NT2/D1 (cell line): ENCODE results near the gene ADSS1.

ENCODE experiments used
- DNase-seq: peaks from one replicate; pipeline ENCODE4 v3.0.0-alpha.2; 2011; ENCODE audit warnings: low read depth, low spot score
- H3K27me3 ChIP-seq: 2 replicates; pipeline ENCODE4 v1.6.0; 2011; ENCODE audit warnings: mild to moderate bottlenecking; ENCODE audit not compliant: insufficient read length, insufficient read depth
- H3K36me3 ChIP-seq: 2 replicates; pipeline ENCODE4 v1.6.1; 2011; ENCODE audit warnings: mild to moderate bottlenecking, low read length, mixed read lengths; ENCODE audit not compliant: insufficient read depth, insufficient read length
- H3K4me1 ChIP-seq: 2 replicates; pipeline ENCODE4 v1.5.1; 2011; ENCODE audit not compliant: insufficient read depth, insufficient read length
- H3K4me3 ChIP-seq: 2 replicates; pipeline ENCODE4 v1.5.1; 2011; ENCODE audit warnings: low read depth; ENCODE audit not compliant: insufficient read length
- H3K9ac ChIP-seq: 2 replicates; pipeline ENCODE4 v1.6.0; 2011; ENCODE audit warnings: low read depth; ENCODE audit not compliant: insufficient read length
- H3K9me3 ChIP-seq: 2 replicates; pipeline ENCODE4 v1.5.1; 2011; ENCODE audit warnings: mild to moderate bottlenecking, low read length; ENCODE audit not compliant: insufficient read depth
- SUZ12 ChIP-seq: IDR thresholded peaks from 2 replicates; pipeline ENCODE4 v1.6.1; 2011; ENCODE audit not compliant: insufficient read length, insufficient read depth; ENCODE audit errors: extremely low read depth
- YY1 ChIP-seq: IDR thresholded peaks from 2 replicates; pipeline ENCODE4 v1.6.1; 2011; ENCODE audit not compliant: insufficient read length, insufficient read depth
- ZNF274 ChIP-seq: IDR thresholded peaks from 2 replicates; pipeline ENCODE4 v1.6.1; 2011; ENCODE audit warnings: mild to moderate bottlenecking, low read depth, low read length

ADSS1 gene

DNA sequence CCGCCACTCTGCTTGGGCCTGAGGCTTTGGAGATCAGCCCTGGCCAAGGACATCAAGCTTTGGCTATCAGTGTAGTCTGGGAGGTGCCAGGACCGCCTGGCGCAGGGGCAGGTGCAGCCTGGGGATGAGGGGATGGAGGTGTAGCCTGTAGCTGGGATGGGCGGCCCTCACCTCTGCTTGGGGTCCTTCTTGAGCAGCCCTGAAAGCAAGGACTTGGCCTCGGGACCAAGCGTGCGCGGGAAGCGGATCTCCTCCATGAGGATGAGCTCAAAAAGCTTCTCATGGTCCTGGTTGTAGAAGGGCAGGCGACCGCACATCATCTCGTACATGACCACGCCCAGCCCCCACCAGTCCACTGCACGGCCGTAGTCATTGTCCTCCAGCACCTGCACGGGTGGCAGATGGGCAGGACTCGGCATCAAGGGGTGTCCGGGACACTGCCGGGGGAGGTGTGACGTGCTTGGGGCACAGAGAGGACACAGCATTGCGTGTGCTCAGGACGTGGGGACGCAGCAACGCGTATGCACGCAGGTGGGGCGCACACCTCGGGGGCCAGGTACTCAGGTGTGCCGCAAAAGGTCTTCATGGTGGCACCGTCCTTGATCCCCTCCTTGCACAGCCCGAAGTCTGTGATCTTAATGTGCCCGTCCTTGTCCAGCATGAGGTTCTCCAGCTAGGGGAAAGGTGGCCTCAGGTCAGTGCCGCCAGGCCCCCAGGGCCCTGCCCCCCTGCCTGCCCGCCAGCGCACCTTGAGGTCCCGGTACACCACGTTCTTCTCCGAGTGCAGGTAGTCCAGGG lies 48.9 kb downstream of the ADSS1 start:
- H3K4me3 ChIP-seq = no peak overlapping the region
- H3K27me3 ChIP-seq = no peaks in the 10 kb centered on the region
- H3K9me3 ChIP-seq = peaks cover 19% of the 10 kb centered on the region; the same call in 1 of the 2 replicates
- peaks cover 5% of the 10 kb centered on the region for H3K4me1 ChIP-seq
- no peak for DNase-seq
- no peak overlapping the region for H3K9ac ChIP-seq
- TF ChIP-seq ZNF274 (no peak), YY1 (no peak), SUZ12 (no peak)
- peaks cover 82% of the 10 kb centered on the region for H3K36me3 ChIP-seq

DNA sequence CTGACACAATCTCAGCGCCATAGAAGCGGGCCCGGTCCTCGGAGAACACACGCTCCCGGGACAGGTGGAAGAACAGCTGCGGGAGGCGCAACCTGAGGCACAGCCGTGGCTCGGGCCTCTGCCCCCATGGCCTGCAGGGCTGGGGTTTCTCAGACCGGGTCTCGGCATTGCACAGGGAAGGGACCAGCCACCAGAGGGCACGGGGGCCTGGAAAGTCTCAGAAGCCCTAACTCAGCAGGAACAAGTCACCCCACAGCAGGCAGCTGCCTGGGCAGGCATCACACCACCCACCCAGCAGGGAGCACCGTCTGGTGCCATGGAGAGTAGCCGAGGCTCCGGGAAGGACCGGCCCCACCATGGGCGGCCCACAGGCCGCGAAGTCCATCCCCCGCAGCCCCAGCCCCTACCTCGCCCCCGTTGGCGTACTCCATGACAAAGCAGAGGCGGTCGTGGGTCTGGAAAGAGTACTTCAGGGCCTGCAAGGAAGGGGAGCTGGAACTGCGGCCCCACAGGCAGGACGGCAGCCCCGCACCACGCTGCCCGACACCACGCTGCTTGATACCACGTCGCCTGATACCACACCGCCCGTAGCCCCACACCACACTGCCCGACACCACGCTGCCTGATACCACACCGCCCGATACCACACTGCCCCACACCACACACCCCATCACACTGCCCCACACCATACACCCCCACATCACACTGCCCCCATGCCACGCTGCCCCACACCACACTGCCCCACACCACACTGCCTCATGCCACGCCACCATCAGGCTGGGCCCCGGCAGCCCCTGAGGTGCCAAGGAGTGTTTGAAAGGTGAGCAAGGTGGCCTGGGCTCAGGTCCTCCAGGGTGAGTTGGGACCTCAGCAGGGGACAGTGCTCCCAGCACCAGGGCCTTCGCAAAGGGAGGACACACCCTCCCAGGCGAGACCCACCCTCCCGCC lies 49.8 kb downstream of the ADSS1 start:
- H3K9ac ChIP-seq = no peak overlapping the region
- H3K36me3 ChIP-seq = peaks cover 85% of the 10 kb centered on the region
- H3K4me1 ChIP-seq = peaks cover 9% of the 10 kb centered on the region
- TF ChIP-seq ZNF274 = no peak
- no peak for TF ChIP-seq SUZ12
- no peak for TF ChIP-seq YY1
- no peak for DNase-seq
- no peaks in the 10 kb centered on the region for H3K27me3 ChIP-seq
- H3K4me3 ChIP-seq = no peak overlapping the region
- H3K9me3 ChIP-seq = peaks cover 19% of the 10 kb centered on the region; the same call in 1 of the 2 replicates

DNA sequence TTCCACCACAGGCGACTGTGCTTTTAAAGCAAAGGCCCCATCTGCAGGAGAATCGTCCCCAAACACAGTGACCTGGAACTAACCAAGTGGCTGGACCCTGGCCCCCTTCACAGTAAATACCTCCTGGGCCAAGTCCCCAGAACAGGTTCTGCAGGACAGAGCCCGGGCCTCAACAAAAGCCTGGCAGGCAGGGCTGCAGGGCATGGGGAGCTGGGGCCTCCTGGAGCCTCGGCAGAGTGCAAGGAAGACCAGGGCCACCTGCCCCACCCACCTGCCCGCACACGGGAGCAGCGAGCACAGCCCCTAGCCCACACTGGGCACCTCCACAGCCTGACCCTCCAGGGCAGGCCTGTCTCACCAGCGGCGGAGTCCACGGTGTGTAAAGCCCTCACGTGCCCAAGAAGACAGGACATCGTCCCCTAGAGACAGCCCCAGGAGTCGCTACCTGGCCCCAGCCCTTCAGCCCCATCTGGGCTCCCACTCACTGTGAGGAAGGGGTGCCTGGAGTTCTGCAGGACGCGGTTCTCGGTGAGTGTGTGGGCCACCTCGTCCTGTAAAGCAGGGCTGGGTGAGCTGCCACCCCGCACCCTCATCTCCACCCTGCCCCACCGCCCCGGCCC lies 50.5 kb downstream of the ADSS1 start:
- H3K27me3 ChIP-seq = no peaks in the 10 kb centered on the region
- H3K36me3 ChIP-seq = peaks cover 86% of the 10 kb centered on the region
- TF ChIP-seq YY1 (no peak), SUZ12 (no peak), ZNF274 (no peak)
- peaks cover 19% of the 10 kb centered on the region; the same call in 1 of the 2 replicates for H3K9me3 ChIP-seq
- H3K4me3 ChIP-seq = no peak overlapping the region
- H3K9ac ChIP-seq = no peak overlapping the region
- H3K4me1 ChIP-seq = peaks cover 7% of the 10 kb centered on the region
- no peak for DNase-seq

DNA sequence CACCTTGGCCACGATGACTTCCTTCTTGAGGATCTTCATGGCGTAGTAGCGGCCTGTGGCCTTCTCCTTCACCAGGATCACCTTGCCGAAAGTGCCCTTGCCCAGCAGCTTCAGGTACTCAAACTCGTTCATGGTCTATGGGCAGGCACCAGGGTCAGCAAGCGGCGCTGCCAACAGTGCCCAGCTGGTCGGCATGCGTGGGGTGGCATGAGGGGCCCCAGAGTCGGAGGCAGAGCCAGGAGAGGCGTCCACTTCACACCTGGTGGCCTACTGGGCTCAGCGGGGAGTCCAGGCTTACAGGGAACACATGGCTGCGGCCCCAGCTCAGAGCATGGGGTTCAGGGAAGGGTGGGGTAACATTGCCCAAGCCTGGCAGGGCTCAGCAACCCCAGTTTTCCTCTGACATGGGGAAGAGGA lies 51.1 kb downstream of the ADSS1 start:
- Histone ChIP-seq H3K4me1 (peaks cover 7% of the 10 kb centered on the region), H3K9me3 (peaks cover 19% of the 10 kb centered on the region; the same call in 1 of the 2 replicates), H3K9ac (no peak overlapping the region), H3K27me3 (no peaks in the 10 kb centered on the region), H3K4me3 (no peak overlapping the region), H3K36me3 (peaks cover 86% of the 10 kb centered on the region)
- DNase-seq = no peak
- TF ChIP-seq ZNF274 = no peak
- TF ChIP-seq YY1 = no peak
- TF ChIP-seq SUZ12 = no peak

DNA sequence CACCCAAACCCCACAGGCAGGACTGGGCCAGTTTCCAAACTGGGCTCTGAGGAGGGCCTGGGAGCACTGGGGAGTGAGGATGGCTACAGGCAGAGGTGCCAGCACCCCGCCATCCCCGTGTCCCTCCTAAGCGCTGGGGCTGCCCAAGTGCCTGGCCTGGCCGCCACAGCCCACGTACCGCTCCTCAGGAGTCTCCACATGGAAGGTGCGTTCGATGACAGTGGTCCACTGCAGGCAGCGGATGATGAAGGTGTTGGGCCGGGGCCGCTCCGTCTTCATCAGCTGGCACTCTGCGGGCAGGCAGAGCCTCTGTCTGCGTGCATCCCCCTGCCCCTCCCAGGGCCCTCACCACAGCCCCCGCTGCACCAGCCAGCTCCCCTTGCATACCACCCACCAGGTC lies 52.5 kb downstream of the ADSS1 start:
- no peak for DNase-seq
- Histone ChIP-seq H3K36me3 (peaks cover 80% of the 10 kb centered on the region), H3K27me3 (no peaks in the 10 kb centered on the region), H3K9me3 (peaks cover 9% of the 10 kb centered on the region; the same call in 1 of the 2 replicates), H3K4me1 (peaks cover 4% of the 10 kb centered on the region), H3K4me3 (no peak overlapping the region), H3K9ac (no peak overlapping the region)
- TF ChIP-seq YY1 = no peak
- TF ChIP-seq ZNF274 = no peak
- TF ChIP-seq SUZ12 = no peak

DNA sequence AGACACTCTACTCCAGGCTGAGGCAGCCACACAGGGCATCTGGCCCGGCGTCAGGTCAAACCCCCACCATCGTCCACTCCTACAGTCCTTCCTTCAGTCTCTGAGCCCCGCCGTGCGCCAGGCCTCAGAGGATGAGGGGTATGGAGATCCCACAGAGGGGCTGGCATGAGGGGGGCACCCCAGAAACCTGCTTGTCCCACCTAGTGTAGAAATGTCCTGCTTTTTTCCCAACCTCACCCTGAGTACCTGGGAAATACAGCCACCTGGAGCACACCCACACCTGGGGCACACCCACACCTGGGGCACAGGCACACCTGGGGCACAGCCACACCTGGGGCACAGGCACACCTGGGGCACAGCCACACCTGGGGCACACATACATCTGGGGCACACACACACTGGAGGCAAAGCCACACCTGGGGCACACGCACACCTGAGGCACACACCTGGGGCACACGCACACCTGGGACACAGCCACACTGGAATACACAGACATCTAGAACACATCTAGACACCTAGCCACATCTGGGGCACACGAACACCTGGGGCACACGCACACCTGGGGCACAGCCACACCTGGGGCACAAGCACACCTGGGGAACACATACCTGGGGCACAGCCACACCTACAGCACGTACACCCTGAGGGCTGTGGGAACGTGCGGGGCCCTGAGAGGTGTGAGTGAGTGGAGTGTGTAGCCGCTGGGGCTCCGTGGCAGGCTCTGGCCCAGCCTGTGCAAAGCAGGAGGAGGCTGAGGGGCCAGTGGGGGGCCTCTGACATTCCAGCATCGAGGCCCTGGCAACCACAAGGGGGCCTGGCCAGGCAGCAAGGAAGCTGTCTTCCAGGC lies 53.2 kb downstream of the ADSS1 start:
- H3K9me3 ChIP-seq = peaks cover 2% of the 10 kb centered on the region; the same call in 1 of the 2 replicates
- no peak overlapping the region for H3K4me3 ChIP-seq
- no peak for TF ChIP-seq ZNF274
- TF ChIP-seq SUZ12 = no peak
- no peak for TF ChIP-seq YY1
- H3K36me3 ChIP-seq = peaks cover 77% of the 10 kb centered on the region
- H3K27me3 ChIP-seq = no peaks in the 10 kb centered on the region
- no peak for DNase-seq
- peaks cover 4% of the 10 kb centered on the region for H3K4me1 ChIP-seq
- H3K9ac ChIP-seq = no peak overlapping the region
